GM18867 (cell line): ENCODE measurements around the gene FAM124A.

Experiments
- ATAC-seq: cut with Tn5 transposase; IDR thresholded peaks from one replicate; pipeline ENCODE4 v1.9.1; 2021; ENCODE audit warnings: mild to moderate bottlenecking, moderate library complexity; ENCODE audit not compliant: unreplicated experiment

Gene FAM124A

GRCh38 chr13:51222037-51222685, at the start of gene FAM124A:
Gene FAM124A, plus strand, starts transcription at chr13:51222398. Its CDS starts 104 bp downstream, at chr13:51222502.
- peak; percentile 90 for ATAC-seq

DNA sequence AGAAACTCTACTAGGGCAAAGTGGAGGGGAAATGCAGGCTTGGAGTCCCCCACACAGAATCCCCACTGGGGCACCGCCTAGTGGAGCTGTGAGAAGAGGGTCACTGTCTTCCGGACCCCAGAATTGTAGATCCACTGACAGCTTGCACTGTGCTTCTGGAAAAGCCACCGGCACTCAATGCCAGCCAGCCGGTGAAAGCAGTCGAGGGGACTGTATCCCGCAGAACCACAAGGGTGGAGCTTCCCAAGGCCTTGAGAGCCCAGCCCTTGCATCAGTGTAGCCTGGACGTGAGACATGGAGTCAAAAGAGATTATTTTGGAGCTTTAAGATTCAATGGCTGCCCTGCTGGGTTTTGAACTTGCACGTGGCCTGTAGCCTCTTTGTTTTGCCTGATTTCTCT, 47.2 kb upstream of the FAM124A start:
- ATAC-seq: no peak

DNA sequence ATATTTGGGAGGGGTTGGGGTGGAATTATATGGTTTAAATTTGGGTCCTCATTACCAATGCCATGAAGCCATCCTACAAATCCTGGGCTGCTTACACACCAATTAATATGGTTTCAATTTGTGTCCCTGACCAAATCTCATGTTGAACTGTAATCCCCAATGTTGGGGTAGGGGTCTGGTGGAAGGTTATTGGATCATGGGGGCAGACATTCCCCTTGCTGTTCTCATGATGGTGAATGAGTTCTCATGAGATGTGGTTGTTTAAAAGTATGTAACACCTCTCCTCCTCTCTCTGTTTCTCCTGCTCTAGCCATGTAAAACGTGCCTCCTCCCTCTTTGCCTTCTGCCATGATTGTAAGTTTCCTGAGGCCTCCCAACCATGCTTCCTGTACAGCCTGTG, 46.6 kb upstream of the FAM124A start:
- ATAC-seq: no peak

DNA sequence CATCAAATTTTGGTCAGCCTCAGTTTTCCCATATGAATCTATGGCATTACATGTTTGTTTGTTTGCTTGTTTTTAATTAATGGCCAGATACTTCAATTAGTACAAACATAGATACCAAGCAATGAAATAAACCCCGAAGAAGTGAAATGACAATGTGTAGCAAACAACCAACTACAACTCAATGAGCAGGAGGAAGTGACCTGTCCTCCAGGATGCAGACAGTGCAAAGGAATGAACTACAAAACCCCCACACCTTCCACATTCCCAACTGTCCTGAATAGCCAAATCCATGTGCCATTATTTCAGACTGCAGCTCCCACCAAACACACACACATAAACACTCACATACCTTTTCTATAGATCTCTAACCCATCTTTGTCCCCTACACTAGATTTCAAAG, 45.0 kb upstream of the FAM124A start:
- no peak for ATAC-seq

GRCh38 chr13:51178456-51179074, 43.6 kb upstream of the FAM124A start:
- ATAC-seq: no peak

GRCh38 chr13:51179432-51179971, 42.7 kb upstream of the FAM124A start:
- no peak for ATAC-seq

DNA sequence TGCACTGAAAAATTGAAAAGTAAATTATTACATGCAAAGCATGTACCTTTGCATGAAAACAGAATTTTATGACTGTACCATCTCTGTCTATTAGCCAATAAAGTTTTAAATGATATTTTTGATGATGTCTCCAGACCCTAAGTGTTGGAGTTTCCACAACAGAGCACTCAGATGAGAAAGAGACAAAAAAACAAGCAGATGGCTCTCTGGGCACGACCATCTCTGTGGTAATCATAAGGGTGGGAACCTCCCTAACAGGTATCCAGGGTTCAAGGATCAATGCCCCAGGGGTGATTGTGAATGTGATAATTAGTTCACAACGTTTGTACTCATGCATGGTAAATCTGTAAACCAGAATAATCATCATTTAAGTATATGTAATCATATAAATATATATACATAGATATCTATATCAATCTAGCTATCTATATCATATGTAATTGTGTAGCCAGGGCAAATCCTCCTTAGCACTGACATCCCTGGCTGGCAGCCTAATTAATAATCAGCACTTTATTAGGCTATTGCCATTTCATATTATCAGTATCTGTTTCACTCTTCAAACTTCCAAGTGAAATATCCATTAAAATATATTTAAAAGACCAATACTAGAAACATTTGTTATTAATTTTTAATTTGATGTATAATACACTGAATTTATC, 41.2 kb upstream of the FAM124A start:
- no peak for ATAC-seq

GRCh38 chr13:51181786-51182383, 40.3 kb upstream of the FAM124A start:
- ATAC-seq: no peak

- ATAC-seq: no peak
Observed at GRCh38 chr13:51191743-51192142, 30.5 kb upstream of the FAM124A start.

- no peak for ATAC-seq
Observed at GRCh38 chr13:51192348-51192747, 29.9 kb upstream of the FAM124A start.

DNA sequence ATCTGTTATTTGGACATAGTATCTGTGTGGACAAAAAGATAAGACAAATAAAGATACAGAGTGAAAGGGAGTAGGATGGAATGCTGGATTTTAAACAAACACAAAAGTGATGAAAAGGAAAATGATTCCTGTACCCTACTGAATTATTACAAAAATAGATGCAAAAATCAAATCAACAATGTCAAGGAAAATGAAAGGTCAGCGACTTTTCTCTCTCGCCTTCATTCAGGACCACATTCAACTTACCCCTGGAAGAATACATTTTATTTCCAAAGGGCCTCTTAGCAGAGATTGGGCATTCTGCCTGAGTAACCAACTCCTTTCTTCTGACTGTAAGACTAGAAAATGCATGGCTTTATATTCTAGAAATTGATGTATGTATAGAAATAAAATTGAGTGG, 28.8 kb upstream of the FAM124A start:
- ATAC-seq: no peak

GRCh38 chr13:51194942-51195341, 27.3 kb upstream of the FAM124A start:
- ATAC-seq: no peak

GRCh38 chr13:51201886-51202285, 20.3 kb upstream of the FAM124A start:
- ATAC-seq: no peak

DNA sequence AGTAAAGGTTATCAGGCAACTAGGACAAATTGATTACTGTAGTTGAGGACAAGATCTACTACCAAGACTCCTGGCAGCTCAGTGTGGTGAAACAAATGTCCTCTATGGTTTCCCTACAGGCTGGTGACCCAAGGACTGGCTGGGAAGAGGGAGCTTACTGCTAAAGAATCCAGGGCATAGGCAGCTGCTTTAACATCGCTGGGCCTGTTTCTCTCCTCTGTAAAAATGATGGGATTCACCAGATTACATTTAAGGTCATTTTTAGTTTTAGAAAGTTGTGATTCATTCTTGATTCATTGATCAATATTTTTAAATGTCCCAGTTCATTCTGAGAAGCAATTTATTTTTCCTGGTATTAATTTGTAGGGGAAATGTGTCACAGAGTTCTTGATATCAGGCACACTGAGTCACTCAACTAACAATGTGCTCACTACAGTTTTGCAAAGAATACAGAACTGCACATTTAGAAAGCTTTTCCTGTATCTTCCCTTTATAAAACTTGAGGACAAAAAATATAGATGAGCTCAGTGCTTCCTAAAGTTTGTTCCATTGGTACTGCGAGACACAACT, 19.6 kb upstream of the FAM124A start:
- no peak for ATAC-seq

DNA sequence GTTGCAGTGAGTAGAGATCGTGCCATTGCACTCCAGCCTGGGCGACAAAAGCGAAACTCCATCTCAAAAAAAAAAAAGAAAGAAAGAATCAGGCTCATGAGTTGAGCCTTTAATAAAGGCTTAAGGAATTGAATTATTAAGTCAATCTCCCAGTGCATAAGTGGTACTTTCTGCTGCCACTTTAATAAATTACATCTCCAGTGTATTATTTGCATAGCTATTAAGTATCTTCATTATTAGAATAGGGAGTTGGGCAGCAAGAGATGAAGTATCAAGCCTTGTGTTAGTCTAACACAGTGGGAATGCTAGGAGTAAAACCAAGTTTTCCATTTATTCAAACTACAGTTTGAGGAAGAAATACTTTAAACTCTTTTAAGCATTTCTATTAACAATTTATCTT, 15.6 kb upstream of the FAM124A start:
- no peak for ATAC-seq

GRCh38 chr13:51207881-51208280, 14.3 kb upstream of the FAM124A start:
- no peak for ATAC-seq

GRCh38 chr13:51208716-51209115, 13.5 kb upstream of the FAM124A start:
- ATAC-seq: no peak

DNA sequence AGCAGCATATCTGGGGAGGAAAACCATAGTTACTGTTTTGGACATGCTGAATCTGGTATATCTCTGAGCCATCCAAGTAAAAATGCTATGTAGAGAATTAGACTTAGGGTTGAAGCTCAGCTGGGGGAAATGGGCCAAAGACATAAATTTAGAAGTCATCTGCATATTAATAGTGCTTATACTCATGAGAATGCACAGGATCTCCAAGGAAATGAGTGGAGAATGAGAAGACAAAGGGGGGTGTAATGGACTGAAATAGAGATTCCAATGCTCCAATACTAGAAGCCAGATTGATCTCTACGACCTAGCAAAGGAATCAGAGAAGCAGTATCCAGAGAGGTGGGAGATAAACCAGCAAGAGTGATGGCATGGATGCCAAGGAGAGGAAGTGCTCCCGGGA, 10.3 kb upstream of the FAM124A start:
- no peak for ATAC-seq

- ATAC-seq: no peak
Observed at GRCh38 chr13:51212758-51213157, 9.4 kb upstream of the FAM124A start.

DNA sequence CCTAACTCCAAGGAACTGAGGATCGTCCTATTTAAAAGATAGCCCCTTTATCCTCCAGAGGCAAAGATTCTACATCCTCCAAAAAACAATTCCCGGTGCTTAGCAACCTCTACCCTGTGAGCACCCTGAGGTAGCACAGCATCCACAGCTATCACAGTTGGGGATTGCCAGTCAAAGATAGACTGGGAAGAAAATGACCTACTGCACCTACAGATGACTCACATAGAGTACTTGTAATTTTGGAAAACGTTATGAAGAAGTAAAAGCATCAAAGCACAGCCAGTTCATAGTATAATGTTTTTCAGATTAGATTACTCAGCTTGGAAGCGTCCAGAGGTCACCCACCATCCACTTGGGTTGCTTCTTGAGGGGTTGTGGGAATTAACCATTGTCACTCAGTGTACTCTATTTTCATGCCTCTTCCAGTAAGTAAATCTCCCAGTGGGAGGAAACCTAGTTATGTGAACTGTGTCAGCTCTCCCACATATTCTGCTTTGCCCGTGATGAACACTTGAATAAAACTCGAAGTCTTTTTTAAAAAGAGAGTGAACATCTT, 8.9 kb upstream of the FAM124A start:
- ATAC-seq: no peak

DNA sequence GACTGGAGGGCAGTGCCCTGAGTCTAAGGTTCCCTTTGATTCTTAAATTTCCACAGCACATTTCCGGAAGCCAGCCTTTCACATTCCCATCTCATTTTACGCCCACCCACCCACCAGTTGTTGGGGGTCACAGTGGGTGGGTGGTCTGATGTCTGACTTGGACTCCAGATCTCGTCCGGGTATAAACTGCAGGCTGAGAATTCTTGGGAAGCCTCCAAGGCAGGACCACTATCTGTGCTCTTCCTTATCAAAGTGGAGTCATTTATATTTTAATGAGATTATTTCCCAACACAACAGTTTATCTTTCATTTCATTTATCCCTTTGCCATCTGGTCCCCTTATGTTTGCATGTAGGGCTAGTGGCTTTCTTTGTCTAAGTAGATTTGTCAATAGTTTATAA, 3.6 kb upstream of the FAM124A start:
- ATAC-seq: no peak
